NCI-H69 (cell line): ENCODE measurements around the gene COL5A2.

Source experiments
- DNase-seq: peaks from one replicate; lab custom pipeline; 2025; lab: John Stamatoyannopoulos, UW

Gene COL5A2

DNA sequence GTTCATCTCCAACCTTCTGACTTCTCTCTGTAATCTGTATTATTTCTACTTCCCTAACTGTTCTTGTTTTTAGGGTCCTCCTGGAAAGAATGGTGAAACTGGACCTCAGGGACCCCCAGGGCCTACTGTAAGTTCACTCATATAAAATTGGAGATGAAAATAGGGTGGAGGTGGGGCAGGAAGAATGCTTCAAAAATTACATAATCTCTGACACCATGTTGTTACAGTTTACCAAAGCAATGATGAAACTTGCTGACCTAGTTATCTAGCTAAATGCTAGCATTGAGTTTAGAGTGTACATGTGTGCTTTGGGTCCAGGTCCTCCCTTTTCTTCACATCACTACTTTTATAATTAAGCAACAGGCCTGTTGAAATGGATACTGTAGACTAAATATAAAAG lies 182.3 kb downstream of the COL5A2 start:
- DNase-seq, result no peak

DNA sequence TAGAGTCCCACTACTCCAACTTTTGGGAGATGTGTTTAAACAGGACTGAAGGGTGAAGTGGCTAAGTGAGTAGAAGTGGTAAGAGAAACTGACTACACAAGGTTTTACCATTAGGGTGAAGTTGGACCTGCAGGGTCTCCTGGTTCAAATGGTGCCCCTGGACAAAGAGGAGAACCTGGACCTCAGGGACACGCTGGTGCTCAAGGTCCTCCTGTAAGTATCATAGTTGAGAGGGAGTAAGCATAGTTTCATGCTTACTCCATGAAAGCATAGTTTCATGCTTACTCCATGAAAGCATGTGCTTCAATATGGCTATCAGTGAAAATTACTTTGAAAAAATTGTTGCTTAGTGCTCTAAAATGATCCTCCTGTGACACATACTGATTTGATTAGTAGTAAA lies 186.3 kb downstream of the COL5A2 start:
- no peak for DNase-seq

DNA sequence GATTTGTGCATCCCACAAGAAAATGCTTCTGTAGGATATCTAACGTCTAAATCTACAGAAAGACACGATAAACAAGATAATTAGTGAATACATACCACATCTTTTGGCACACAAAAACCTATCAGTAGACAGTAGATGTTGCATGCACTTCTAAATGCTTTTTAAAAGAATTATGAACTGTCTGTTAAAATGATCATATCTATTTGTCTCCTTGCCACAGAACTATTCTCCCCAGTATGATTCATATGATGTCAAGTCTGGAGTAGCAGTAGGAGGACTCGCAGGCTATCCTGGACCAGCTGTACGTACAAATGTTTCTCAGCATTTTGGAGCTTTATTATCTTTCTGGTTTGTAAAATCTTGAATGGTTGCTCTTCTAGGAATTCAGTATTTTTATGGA lies 192.7 kb downstream of the COL5A2 start:
- no peak for DNase-seq

DNA sequence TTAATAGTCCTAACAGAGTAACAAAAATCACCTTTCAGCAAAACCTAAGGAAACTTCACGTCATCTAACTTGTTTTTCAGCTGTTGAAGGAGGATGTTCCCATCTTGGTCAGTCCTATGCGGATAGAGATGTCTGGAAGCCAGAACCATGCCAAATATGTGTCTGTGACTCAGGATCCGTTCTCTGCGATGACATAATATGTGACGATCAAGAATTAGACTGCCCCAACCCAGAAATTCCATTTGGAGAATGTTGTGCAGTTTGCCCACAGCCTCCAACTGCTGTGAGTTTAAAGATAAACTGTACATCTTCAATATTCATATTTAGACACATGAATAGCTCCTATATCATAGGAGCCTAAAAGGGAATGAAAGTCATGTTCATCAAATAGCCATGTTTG lies 194.9 kb downstream of the COL5A2 start:
- no peak for DNase-seq

DNA sequence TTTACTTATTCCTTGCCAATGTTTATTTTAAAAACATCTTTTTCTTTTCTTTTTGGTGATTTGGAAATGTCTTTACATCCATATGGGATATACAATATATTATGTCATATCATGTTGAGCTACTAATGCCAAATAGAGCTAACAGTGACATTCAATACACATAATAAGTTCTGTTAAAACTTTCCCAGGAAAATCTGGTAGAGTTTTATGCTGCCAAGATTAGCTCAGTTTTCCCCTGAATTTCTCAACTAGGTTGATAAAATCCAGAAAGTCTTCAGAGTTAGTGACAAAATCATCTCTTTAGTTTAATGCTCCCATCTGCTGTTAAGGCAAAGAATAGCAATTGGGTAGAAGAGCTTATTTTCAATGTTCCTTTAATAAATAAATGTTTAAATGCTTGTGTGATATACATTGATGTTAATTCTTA lies 195.5 kb downstream of the COL5A2 start:
- peak; percentile 4 for DNase-seq

DNA sequence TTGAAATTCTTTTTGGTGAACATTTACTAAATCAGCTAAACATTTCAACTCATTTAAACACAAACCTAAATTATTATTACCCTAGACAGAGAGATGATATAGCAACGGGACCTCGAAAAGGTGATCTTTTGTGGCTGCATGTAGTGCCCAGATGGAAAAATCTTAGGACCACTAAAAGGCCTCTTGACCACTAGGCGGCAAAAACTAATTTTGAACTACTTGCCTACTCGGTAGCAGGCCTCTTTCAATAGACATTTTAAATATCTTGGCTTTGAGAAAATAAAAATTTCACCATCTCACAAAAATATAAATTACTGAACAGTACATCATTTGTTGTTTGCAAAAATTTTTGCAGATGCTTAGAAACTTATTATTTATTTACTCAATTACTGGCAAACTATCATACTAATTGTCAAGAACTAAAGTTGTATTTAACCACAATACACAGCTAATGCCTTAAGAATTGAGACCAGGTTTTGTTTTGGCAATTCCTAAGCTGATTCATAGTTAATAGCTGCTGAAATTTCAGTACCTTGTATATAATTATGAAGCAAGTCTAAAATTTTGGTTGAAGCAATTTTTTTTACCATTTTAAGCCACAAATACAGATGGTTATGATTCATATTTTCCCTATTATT lies 196.0 kb downstream of the COL5A2 start:
- DNase-seq, result peak; percentile 12
